Pulmonary artery endothelial cell (primary cell): ENCODE measurements around the gene OTOA. TPM values are rescaled to one million over a fixed set of nuclear protein-coding genes. Genes with fewer than 3 reads are reported as not detected.
"Not testable (repeated sequence)": the region's sequence is repeated elsewhere in the genome, so short reads cannot be mapped to it uniquely, and the experiment has no call there.

Source experiments
- DNase-seq: peaks from one replicate; pipeline ENCODE4 v3.0.0-alpha.2; 2011; ENCODE audit warnings: low read depth, low spot score
- total RNA-seq: library from RNA; depleted of rRNA; stranded (reverse); fragments of >200 nt; gene quantifications from 2 replicates; pipeline ENCODE4 v1.2.3, GENCODE V29; 2014

Gene OTOA
- total RNA-seq, 1 donor from 2014 or later: not detected

DNA sequence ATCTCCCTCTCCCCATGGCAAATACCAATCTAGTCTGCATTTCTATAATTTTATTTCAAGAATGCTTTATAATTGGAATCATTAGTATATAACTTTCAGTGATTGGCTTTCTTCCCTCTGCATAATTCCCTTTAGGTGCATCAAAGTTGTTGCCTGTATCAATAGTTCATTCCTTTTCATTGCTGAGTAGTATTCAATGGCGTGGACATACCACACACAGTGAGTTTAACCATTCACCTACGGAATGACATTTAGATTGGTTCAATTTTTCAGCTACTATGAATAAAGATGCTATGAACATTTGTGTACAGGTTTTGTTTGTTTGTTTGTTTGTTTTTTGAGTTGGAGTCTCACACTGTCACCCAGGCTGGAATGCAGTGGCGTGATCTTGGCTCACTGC lies 9.7 kb downstream of the OTOA start:
- no peak for DNase-seq

DNA sequence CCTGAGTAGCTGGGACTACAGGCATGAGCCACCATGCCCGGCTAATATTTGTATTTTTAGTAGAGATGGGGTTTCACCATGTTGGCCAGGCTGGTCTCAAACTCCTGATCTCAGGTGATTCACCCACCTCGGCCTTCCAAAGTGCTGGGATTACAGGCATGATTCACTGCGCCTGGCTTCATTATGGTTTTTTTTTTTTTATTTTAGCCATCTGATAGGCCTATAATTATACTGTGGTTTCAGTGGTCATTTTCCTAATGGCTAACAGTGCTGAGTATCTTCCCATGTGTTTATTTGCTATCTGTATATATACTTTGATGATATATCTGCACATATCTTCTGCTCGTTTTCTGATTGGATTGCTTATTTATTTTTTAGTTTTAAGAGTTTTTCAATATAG lies 10.7 kb downstream of the OTOA start:
- not testable (repeated sequence) for DNase-seq

DNA sequence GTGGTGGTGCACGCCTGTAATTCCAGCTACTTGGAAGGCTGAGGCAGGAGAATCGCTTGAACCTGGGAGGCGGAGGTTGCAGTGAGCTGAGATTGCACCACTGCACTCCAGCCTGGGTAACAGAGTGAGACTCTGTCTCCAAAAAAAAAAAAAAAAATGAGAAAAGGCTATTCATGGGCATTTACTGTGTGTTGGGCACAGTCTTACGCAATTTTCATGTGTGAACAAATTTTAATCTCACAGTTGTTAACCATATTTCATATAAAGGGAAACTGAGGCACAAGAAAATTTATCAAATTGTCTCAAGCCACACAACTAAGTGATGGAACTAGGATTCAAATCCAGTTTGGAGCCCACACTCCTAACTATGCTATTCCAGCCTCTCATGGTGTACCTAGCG lies 16.9 kb downstream of the OTOA start:
- not testable (repeated sequence) for DNase-seq

DNA sequence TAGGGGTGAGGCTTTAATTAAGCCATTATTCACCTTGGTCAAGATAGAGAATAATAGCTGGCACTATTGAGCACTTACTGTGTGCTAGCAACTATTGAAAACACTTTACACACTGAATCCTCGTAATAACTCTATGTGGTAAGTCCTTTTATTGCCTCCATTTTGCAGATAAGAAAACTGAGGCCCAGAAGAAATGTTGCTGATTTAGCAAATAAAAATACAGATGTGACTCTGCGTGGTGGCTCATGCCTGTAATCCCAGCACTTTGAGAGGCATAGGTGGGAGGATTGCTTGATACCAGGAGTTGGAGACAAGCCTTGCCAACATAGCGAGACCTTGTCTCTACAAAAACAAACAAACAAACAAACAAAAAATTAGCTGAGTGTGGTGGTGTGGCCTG lies 19.4 kb downstream of the OTOA start:
- DNase-seq: no peak

DNA sequence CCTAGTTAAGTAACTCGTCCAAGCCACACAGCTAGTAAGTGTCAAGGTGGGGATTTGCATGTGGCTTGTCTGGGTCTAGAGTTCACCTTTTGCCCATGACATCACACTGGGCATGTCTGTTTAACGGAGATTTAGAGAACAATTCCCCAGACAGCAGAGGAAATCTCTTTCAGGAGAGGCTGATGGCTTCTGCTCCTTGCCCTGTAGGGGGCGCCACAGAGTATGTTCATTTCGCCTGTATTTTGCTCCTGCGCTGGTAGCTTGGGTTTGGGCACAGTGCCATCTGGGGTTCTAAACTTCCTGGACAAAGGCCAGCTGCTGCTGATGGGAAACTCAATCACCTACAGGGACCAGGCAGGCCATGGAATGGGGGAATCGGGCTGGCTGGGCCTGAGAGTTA lies 20.4 kb downstream of the OTOA start:
- no peak for DNase-seq

DNA sequence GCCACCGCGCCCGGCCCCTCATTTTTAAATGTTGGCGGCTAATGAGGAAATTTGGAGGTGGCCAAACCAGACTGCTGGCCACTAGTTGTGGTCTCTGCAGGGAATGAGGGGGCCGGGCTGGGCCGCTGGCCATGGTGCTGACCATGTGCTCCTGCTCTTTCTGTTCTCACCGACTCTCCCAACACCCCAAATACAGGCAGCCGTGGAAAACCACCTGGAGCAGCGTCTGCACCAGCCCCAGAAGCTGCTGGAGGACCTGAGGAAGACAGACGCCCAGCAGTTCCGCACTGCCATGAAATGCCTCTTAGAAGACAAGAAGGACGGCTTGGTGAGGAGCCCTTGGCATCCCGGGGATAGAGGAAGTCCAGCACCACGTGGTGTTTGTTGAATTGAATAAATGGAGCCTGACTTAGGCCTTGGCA lies 21.3 kb downstream of the OTOA start:
- DNase-seq: no peak

DNA sequence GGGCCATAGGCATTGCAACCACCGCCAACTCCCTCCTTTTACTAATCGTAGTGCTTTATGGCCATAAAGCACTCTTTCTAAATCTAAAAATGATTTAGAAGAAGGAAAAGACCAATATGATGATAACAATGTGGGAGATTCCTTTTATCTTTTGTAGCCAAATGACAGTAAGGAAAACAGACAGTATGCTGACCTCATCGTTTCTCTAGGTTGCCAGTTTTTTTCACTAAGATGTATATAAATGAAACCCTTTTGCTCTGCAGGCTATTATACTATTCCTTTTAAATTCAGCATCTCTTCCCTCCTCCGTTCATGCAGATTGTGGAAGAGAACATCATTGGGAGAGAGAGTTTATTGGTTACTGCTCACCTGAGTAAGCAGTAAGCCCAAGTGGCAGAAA lies 25.3 kb downstream of the OTOA start:
- DNase-seq: no peak

DNA sequence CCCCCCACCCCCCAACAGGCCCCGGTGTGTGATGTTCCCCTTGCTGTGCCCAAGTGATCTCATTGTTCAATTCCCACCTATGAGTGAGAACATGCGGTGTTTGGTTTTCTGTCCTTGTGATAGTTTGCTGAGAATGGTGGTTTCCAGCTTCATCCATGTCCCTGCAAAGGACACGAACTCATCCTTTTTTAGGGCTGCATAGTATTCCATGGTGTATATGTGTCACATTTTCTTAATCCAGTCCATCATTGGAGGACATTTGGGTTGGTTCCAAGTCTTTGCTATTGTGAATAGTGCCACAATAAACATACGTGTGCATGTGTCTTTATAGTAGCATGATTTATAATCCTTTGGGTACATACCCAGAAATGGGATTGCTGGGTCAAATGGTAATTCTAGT lies 27.2 kb downstream of the OTOA start:
- not testable (repeated sequence) for DNase-seq

DNA sequence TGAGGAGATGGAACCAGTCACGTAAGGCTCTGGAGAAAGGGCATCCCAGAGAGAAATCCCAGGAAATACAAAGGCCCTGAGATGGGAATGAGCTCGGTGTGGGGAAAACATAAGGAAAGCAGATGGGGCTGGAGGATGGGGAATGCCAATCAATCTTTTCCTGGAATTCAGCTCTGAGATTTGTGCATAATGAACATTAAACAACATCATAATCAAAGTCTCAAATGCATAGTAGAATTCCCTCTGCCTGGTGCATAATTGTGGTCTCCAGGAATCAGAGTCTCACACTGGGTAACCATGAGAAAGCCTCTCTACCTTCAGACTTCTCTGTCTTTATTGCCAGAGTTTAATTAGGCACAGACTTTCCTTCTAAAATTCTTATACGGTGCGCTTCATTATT lies 30.8 kb downstream of the OTOA start:
- no peak for DNase-seq

DNA sequence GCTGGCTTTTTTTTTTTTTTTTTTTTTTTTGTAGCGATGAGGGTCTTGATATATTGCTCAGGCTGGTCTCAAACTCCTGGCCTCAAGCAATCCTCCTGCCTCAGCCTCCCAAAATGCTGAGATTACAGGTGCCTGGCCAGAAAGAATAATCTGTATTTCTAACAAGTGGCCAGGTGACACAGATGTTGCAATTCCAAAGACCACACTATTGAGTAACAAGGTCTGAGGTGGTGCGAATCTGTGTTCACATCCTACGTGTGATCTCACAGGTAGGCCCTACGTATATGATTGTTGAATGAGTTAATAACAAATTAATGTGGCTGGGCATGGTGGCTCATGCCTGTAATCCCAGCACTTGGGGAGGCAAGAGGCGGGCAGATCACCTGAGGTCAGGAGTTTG lies 33.3 kb downstream of the OTOA start:
- no peak for DNase-seq

DNA sequence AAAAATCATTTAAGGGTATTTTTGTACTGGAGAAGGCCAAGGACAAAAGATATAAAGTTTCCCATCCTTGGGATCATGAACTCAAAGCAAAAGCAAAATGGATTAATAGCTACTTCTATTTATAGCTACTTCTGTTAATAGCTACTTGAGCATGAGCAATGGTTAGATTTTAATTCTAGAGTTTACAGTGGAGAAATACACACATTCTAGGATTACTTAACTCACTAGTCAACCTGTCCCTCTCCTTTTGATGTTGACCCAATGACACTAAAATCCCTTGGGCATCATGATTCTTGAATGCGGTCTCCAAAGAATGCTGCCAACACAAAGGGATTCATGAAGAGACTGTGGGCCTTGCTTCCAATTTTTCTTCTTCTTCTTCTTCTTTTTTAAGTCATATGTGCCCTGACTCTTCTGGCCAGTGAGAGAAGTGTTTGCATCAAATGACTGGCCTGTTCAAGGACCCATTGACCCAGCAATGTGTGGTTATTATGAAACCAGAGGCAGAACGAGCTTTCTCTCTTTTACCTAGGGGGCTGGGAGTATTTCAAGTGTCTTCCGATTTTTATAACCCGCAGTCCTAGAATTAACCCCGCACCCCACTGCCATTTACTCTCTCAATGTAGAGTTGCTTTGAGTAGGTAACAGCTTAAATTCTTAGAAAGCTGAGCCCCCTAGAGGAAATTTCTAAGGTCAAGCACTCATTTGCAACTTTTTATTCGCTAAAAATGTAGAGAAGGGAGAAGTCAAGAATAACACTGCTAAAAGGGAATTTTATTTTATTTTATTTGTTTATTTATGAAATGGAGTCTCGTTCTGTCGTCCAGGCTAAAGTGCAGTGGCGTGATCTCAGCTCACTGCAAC lies 34.6 kb downstream of the OTOA start:
- no peak for DNase-seq

DNA sequence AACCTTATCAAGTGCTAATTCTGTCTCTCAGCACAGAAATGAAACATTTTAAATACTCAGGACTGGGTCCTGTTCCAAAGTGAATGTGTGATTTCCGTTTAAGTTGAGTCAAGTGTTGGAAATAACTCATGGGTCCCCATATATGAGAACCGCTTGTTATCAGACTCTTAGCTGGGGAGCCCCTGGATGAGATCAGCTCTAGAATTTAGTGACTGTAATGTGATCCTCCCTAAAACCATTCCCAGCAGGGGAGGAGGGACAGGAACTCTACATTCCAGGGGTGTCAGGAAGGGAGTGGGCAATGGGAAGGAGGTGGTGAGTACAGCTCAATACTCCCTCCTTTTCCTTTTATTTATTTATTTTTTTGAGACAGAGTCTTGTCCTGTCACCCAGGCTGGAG lies 37.5 kb downstream of the OTOA start:
- DNase-seq: no peak

DNA sequence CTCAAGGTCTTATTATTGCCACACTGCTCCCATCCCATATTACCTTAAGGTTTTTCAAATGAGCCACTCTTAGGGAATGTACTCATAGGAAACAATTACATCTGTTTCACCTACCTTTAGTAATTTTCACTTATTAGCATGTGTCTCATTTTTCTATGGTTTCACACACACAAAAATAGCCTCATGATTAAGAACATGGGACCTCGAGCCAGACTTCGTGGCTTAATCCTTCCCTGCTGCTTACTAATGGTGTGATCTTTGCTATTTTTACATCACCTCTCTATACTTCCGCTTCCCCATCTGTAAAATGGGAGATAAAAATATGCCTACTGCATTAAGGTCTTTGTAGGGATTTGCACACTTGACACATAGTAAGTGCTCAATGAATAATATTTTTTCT lies 38.5 kb downstream of the OTOA start:
- no peak for DNase-seq

DNA sequence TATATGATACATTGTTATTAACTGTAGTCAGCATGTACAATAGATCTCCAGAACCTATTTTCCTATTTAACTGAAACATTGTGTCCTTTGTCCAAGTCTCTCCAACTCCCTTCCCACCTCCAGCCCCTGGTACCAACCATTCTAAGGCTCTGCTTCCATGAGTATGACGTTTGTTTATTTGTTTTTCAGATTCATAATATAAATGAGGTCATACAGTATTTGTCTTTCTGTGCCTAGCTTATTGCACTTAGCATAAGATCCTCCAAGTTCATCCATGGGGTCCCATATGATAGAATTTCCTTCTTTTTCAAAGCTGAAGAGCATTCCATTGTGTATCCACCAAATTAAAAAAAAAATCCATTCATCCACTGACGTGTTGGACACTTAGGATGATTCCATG lies 39.4 kb downstream of the OTOA start:
- DNase-seq: no peak

DNA sequence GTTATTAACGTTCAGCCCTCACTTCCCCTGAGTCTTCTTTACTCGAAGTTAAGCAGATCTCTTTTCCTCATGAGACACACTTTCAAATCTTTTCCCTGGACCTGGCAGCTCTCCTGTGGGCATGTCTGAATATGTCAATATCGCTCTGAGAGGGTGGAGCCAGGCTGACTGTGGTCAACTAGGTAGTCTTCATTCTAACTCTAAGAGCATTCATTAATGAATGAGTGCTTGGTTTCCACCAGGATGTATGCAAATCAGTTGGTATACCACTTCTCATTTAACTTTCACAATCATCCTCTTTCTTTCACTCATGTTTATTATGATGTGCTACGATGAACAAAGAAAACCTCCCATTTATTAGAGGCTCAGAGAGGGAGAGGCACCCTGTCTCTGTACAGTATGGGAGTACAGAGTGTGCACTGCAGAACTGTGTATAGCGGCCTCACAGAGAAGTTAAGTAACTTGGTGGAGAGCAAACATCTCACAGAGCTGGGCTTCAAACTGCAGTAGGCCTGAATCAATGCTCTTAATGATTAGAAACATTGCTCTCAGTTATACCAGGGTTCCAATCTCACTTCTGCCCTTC lies 39.9 kb downstream of the OTOA start:
- no peak for DNase-seq

DNA sequence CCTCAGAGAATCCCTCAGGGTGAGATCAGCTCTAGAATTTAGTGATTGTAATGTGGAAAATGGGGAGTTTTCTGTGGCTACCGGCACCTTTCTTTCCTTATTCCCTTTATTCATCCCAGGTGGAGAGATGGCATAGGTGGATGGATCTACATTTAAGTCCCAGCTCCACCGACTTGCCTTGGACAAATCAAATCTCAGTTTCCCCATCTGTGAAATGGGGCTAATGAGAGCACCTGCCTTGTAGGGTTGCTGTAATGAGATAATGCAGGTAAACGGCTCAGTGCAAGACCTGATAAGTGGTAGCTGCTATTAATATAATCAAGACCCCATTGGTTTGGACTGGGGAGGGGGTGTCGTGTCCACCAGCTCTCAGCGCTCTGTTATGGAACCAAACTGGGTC lies 40.5 kb downstream of the OTOA start:
- no peak for DNase-seq

DNA sequence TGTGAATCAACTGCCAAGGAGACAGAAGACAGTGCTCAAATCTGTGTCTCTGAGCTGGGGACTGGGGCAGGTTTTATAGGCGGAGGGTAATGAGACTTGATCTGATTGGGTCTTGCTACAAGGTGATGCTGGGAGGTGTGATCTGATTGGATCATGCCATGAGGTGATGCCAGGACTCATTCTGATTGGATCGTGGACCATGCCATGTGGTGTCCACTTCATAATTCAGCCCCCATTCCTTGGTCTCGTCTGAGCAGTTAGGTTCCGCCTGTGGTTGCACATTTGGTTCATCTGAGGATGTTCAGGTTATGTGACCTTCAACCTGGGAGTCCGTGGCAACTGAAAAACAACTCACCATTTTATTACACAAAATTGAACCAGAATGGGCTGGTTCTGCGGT lies 41.0 kb downstream of the OTOA start:
- DNase-seq: no peak

DNA sequence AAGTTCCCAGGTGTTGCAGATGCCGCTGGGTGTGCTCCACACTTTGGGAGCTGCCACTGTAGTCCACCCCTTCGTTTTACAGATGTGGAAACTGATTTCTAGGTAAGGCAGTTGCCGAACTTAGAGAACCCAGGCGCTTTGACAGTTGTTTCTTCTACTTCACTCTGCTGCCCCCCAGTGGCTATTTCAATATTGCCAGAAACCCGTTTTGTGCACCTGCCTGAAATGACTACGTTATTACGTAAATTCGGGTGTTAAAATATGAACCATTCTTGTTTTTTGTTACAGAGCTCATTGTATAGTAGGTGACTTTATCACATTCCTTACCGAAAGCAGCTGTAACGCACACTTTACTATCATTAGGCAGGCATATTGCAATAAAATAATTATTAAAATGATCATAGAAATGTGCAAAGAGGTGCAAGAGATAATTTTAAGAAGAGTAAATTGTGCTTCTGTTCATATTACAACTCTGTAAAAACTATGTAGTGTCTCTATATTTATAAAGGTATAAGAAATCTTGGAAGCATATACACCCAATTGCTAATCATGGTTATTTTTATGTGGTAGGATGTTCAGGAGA lies 44.9 kb downstream of the OTOA start:
- no peak for DNase-seq

DNA sequence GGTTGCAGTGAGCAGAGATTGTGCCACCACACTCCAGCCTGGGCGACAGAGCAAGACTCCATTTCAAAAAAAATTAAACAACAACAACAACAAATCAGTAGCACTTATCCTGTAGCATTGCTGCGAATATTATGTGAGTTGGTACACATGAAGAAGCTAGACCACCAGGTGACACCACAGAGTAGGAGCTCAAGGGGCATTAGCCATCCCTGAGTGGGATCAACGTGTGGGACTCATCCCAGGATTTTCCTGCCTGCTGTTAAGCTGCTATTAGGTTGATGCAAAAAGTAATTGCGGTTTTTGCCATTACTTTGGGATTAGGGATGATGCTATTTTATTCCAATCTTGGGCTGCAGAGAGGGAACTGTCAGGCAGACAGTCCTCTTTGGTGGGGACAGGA lies 47.2 kb downstream of the OTOA start:
- DNase-seq: no peak

DNA sequence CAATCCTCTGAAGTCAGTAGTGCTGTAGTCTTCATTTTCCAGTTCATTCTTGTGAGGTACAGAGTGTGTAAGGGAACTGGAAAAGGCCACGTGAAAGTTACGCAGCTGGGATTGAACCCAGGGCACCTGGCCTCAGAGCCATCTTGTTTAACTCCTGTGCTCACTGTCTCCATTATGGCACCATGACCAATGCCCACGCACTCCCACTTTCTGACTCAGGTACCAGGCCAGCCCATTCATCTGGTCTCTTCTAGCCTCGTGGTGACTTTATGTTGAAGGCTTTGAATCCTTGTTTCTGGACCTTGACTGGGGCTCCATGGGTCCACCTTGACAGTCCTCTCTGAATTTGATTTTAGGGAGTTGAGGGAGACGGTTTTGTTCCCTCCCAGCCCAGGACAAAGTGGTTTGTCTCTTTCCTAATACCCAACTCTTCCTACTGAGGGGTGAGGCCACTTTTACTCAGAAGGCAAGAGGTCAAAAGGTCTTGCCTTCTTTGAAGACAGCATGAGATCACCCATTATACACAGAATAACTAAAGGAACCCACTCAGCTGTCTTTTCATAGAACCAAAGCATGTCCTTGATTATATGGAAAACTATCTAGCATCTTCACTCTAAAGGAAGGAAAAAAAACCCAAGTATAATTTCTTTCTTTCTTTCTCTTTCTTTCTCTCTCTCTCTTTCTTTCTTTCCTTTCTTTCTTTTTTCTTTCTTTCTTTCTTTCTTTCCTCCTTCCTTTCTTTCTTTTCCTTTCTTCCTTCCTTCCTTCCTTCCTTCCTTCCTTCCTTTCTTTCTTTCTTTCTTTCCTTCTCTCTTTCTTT lies 50.0 kb downstream of the OTOA start:
- DNase-seq: no peak

DNA sequence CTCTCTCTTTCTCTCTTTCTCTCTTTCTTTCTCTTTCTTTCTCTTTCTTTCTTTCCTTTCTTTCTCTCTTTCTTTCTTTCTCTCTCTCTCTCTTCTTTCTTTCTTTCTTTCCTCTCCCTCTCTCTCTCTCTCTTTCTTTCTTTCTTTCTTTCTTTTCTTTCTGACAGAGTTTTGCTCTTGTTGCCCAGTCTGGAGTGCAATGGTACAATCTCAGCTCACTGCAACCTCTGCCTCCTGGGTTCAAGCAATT lies 50.5 kb downstream of the OTOA start:
- DNase-seq: not testable (repeated sequence)

DNA sequence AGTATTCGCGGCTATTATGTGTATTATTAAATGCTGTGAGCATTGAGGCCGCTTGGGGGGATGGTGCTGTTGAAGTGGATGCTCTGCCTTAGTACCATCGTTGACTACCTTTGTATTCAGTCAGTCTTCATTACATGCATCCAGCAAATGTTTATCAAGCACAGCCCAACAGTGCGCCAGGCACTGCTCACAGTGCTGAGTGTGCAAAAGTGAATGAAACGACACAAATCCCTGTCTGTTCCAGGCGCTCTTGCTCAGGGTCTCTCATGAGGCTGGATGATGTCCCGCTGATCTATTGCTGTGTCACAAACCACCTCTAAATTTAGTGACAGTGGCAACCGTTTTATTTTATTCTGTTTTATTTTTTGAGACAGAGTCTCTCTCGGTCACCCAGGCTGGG lies 53.8 kb downstream of the OTOA start:
- DNase-seq: no peak
